Chondrocyte (in vitro differentiated cells): ENCODE results near the gene CORO1C. TPM values are rescaled to one million over a fixed set of nuclear protein-coding genes. Genes with fewer than 3 reads are reported as not detected.

Experiments
- DNase-seq: peaks from one replicate; pipeline ENCODE4 v3.0.0; 2021; ENCODE audit warnings: mixed read lengths, low spot score
- H3K27ac Mint-ChIP-seq: one replicate; pipeline ENCODE4 v1.8.0; 2021; ENCODE audit warnings: mild to moderate bottlenecking, moderate library complexity, mixed read lengths; ENCODE audit not compliant: unreplicated experiment
- H3K27me3 Mint-ChIP-seq: 2 replicates; pipeline ENCODE4 v1.8.0; 2021; ENCODE audit warnings: low read depth, mixed read lengths
- H3K36me3 Mint-ChIP-seq: 2 replicates; pipeline ENCODE4 v1.8.0; 2021; ENCODE audit warnings: low read depth, mixed read lengths
- H3K4me1 Mint-ChIP-seq: 2 replicates; pipeline ENCODE4 v1.8.0; 2021; ENCODE audit warnings: low read depth, mild to moderate bottlenecking, mixed read lengths
- H3K4me3 Mint-ChIP-seq: one replicate; pipeline ENCODE4 v1.8.0; 2021; ENCODE audit warnings: mild to moderate bottlenecking, moderate library complexity, mixed read lengths; ENCODE audit not compliant: unreplicated experiment
- H3K9me3 Mint-ChIP-seq: 2 replicates; pipeline ENCODE4 v1.8.0; 2021; ENCODE audit warnings: low read depth, mixed read lengths
- total RNA-seq: library from RNA; stranded (reverse); gene quantifications from 3 replicates; pipeline ENCODE4 v1.2.1, GENCODE V29; 2021
- TF ChIP-seq, protein P1 (sequence below): fragments of 200-600 bp; sonication (generic); IDR thresholded peaks from 2 replicates; pipeline ENCODE4 v1.5.0; 2021; ENCODE audit warnings: antibody characterized with exemption, mild to moderate bottlenecking, moderate library complexity

The CORO1C gene
- total RNA-seq, 1 donor from 2014 or later, result 336 TPM

GRCh38 chr12:108699955-108700563 lies 31.3 kb downstream of the CORO1C start:
- Mint-ChIP-seq H3K4me3 (no peak overlapping the region), H3K4me1 (peaks cover 94% of the 10 kb centered on the region), H3K9me3 (no peaks in the 10 kb centered on the region), H3K36me3 (peaks cover 42% of the 10 kb centered on the region), H3K27me3 (no peaks in the 10 kb centered on the region), H3K27ac (peak overlapping the region; percentile 85)
- DNase-seq, result no peak
- TF ChIP-seq, protein P1, sequence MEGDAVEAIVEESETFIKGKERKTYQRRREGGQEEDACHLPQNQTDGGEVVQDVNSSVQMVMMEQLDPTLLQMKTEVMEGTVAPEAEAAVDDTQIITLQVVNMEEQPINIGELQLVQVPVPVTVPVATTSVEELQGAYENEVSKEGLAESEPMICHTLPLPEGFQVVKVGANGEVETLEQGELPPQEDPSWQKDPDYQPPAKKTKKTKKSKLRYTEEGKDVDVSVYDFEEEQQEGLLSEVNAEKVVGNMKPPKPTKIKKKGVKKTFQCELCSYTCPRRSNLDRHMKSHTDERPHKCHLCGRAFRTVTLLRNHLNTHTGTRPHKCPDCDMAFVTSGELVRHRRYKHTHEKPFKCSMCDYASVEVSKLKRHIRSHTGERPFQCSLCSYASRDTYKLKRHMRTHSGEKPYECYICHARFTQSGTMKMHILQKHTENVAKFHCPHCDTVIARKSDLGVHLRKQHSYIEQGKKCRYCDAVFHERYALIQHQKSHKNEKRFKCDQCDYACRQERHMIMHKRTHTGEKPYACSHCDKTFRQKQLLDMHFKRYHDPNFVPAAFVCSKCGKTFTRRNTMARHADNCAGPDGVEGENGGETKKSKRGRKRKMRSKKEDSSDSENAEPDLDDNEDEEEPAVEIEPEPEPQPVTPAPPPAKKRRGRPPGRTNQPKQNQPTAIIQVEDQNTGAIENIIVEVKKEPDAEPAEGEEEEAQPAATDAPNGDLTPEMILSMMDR, result no peak

DNA sequence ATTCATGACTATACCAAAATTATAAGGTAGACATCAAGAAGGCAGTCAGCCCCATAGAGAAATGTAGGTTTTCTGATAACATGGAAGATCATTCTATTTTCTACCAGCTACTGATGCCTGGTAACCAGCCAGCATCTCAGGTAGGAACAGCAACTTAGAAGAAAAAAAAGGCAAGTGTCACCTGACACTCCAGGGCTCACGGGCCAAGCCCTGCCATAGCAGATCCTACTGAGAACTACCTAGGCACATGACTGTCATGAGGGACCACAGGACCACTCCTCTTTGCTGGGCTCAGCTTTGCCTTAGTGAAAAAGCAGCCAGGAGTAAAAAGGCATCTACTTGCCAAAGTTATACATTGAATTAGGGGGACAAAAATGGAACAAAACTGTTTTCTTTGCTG lies 33.4 kb downstream of the CORO1C start:
- TF ChIP-seq, protein P1, result no peak
- Mint-ChIP-seq H3K27ac (peak overlapping the region; percentile 70), H3K4me1 (peaks cover 88% of the 10 kb centered on the region), H3K4me3 (no peak overlapping the region), H3K27me3 (no peaks in the 10 kb centered on the region), H3K36me3 (peaks cover 50% of the 10 kb centered on the region), H3K9me3 (no peaks in the 10 kb centered on the region)
- DNase-seq, result no peak

DNA sequence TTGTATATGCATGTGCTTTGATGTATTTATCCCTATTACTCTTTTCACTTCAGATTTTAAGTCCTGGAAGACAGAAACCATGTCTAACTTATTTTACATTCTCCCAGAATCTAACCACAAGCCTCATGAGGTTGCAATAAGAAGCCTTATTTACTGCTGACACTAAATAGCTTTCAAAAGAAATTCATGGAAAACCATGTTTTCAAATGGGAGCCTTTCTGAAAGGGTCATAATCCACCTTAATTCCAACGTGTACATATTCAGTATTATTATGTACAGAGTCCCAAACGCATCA lies 34.4 kb downstream of the CORO1C start:
- peak overlapping the region; percentile 73 for H3K27ac Mint-ChIP-seq
- no peaks in the 10 kb centered on the region for H3K9me3 Mint-ChIP-seq
- DNase-seq, result no peak
- peaks cover 50% of the 10 kb centered on the region for H3K36me3 Mint-ChIP-seq
- TF ChIP-seq, protein P1, result no peak
- H3K27me3 Mint-ChIP-seq, result no peaks in the 10 kb centered on the region
- H3K4me3 Mint-ChIP-seq, result no peak overlapping the region
- peaks cover 88% of the 10 kb centered on the region for H3K4me1 Mint-ChIP-seq

DNA sequence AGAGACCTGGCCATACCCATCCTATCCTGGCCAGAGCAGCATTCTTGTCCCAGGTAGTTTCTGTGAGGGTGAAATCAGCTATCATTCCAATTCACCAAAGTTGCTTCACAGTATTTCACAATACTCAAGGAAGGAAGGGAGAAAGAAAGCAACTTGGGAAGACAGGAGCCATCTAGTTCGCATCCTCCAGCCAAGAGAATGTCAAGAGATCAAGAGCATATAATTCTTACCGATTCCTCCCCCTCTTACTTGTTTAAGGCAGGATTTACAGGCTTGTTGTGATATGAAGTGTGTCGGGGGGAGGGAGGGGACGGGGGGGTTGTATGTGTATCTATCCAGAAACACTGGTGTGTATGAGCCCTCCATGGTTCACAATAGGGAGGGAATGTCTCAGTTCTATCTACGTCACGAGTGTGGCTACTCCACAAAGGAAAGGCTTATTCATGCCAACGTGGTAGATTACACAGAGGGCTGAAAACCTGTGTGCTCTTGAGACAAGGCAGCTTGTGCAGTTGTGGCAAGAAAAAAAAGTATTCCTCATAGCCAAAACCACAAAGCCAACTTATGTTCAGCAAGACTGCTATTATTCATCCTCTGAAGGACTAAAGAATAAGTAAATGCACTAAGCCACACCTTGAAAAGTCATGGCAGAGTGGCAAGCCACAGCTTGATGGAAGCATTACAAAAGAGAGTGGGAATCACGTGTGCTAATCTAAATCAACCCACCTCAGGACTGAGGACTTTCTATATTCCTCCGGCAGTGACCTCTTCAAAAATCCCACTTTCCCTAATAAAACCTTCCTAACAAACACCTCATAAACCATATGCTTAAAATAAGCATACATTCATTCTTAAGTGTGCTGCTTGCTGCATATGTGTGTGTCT lies 35.0 kb downstream of the CORO1C start:
- H3K4me3 Mint-ChIP-seq, result no peak overlapping the region
- H3K27me3 Mint-ChIP-seq, result no peaks in the 10 kb centered on the region
- peaks cover 88% of the 10 kb centered on the region for H3K4me1 Mint-ChIP-seq
- no peak for DNase-seq
- peaks cover 50% of the 10 kb centered on the region for H3K36me3 Mint-ChIP-seq
- no peaks in the 10 kb centered on the region for H3K9me3 Mint-ChIP-seq
- TF ChIP-seq, protein P1, result no peak
- H3K27ac Mint-ChIP-seq, result peak overlapping the region; percentile 73

GRCh38 chr12:108694812-108695278 lies 36.5 kb downstream of the CORO1C start:
- no peaks in the 10 kb centered on the region for H3K27me3 Mint-ChIP-seq
- TF ChIP-seq, protein P1, result no peak
- no peak overlapping the region for H3K4me3 Mint-ChIP-seq
- H3K4me1 Mint-ChIP-seq, result peaks cover 88% of the 10 kb centered on the region
- peak overlapping the region; percentile 36 for H3K27ac Mint-ChIP-seq
- no peaks in the 10 kb centered on the region for H3K9me3 Mint-ChIP-seq
- H3K36me3 Mint-ChIP-seq, result peaks cover 35% of the 10 kb centered on the region
- DNase-seq, result no peak
